HL-60 (cell line): ENCODE data around the gene PXK.

Source experiments
- CTCF ChIP-seq: IDR thresholded peaks from one replicate; pipeline ENCODE4 v1.5.1; 2011; ENCODE audit warnings: low read length, control low read depth, inconsistent platforms; ENCODE audit not compliant: insufficient read depth
- GABPA ChIP-seq: IDR thresholded peaks from 2 replicates; pipeline ENCODE4 v1.6.1; 2012; ENCODE audit warnings: low read depth
- POLR2AphosphoS5 ChIP-seq: IDR thresholded peaks from 2 replicates; pipeline ENCODE4 v1.6.1; 2012; ENCODE audit warnings: low read depth
- REST ChIP-seq: IDR thresholded peaks from 2 replicates; pipeline ENCODE4 v1.6.1; 2012; ENCODE audit warnings: low read depth; ENCODE audit not compliant: insufficient replicate concordance
- SPI1 ChIP-seq: IDR thresholded peaks from 2 replicates; pipeline ENCODE4 v1.6.1; 2012; ENCODE audit warnings: low read depth, mild to moderate bottlenecking, borderline replicate concordance

GRCh38 chr3:58411036-58411435 lies 78.3 kb downstream of the PXK start:
- TF ChIP-seq CTCF, result no peak
- no peak for TF ChIP-seq SPI1
- TF ChIP-seq REST, result no peak
- no peak for TF ChIP-seq POLR2AphosphoS5
- no peak for TF ChIP-seq GABPA
